ENCODE measurements around the gene CAND2. TPM values are rescaled to one million over a fixed set of nuclear protein-coding genes. Genes with fewer than 3 reads are reported as not detected.

The CAND2 gene
- total and polyA plus RNA-seq, 2 experiments from 2014 or later = 5.6 to 20.5 TPM

- TF ChIP-seq EZH2 (IDR thresholded peaks at IDR 0.05; ENCODE audit: low read depth, unreplicated experiment) (no peak), ETS1 (IDR thresholded peaks at IDR 0.05) (no peak), ZNF331 (CRISPR knock-in tag; IDR thresholded peaks at IDR 0.05; ENCODE audit: low read depth) (no peak), STAT1 (IDR thresholded peaks at IDR 0.05; ENCODE audit: unreplicated experiment) (no peak), POLR2AphosphoS5 (IDR thresholded peaks at IDR 0.05; ENCODE audit: low read depth) (no peak), ZNF114 (CRISPR knock-in tag; IDR thresholded peaks at IDR 0.05) (no peak), CREB1 (CRISPR knock-in tag; IDR thresholded peaks at IDR 0.05; ENCODE audit: low read depth) (no peak), EZH2phosphoT487 (IDR thresholded peaks at IDR 0.05; ENCODE audit: unreplicated experiment) (no peak)
Measured at GRCh38 chr3:12755754-12756153, 40.7 kb upstream of the CAND2 start (continued).

- no peak for DNase-seq (ENCODE audit: low spot score)
- H3K4me1 Mint-ChIP-seq = peaks cover 18% of the 10 kb centered on the region
- no peaks in the 10 kb centered on the region for H4K20me1 ChIP-seq (replicated peaks; ENCODE audit: insufficient read depth)
- TF ChIP-seq JUNB (IDR thresholded peaks at IDR 0.05; ENCODE audit: unreplicated experiment) (no peak), EZH2 (IDR thresholded peaks at IDR 0.05; ENCODE audit: low read depth, unreplicated experiment) (no peak), CREB1 (CRISPR knock-in tag; IDR thresholded peaks at IDR 0.05; ENCODE audit: low read depth) (no peak), ZNF462 (CRISPR knock-in tag; IDR thresholded peaks at IDR 0.05) (no peak), POLR2AphosphoS5 (IDR thresholded peaks at IDR 0.05; ENCODE audit: low read depth) (no peak)
- H3K9me3 Mint-ChIP-seq = no peaks in the 10 kb centered on the region
- no peak overlapping the region for H3K27ac ChIP-seq (ENCODE audit: low read depth)
- no peak overlapping the region for H2AFZ ChIP-seq
- no peaks in the 10 kb centered on the region for H3K79me2 ChIP-seq (replicated peaks; ENCODE audit: insufficient read depth)
- H3K27me3 Mint-ChIP-seq (ENCODE audit: insufficient read depth, low read depth, poor library complexity) = peaks cover 14% of the 10 kb centered on the region
- H3K4me3 ChIP-seq = no peak overlapping the region
- no peak for ATAC-seq
- H3K27ac Mint-ChIP-seq = no peak overlapping the region
- no peaks in the 10 kb centered on the region for H3K36me3 ChIP-seq (ENCODE audit: insufficient read depth)
- H3K9me2 ChIP-seq (ENCODE audit: insufficient read depth) = no peaks in the 10 kb centered on the region
- H3K27me3 ChIP-seq (ENCODE audit: insufficient read depth) = no peaks in the 10 kb centered on the region
- no peaks in the 10 kb centered on the region for H3K4me1 ChIP-seq (ENCODE audit: insufficient read depth)
- no peaks in the 10 kb centered on the region; the same call in 2 of the 3 replicates for H3K36me3 Mint-ChIP-seq (ENCODE audit: low read depth)
- H3K4me2 ChIP-seq = no peak overlapping the region
- no peaks in the 10 kb centered on the region for H3F3A ChIP-seq (replicated peaks; ENCODE audit: low read depth)
- H3K4me3 Mint-ChIP-seq = no peak overlapping the region
Measured at GRCh38 chr3:12756175-12756574, 40.3 kb upstream of the CAND2 start.
